Fibroblast of lung (primary cell): ENCODE results near the gene CCDC120.

Experiments
- EZH2 ChIP-seq: IDR thresholded peaks from 2 replicates; pipeline ENCODE4 v1.5.1; 2012; ENCODE audit warnings: low read length, control low read depth, mild to moderate bottlenecking; ENCODE audit errors: missing control alignments
- TF ChIP-seq, protein P1 (sequence below), 2 donors: IDR thresholded peaks in 1 of 2; conservative IDR thresholded peaks in 1 of 2; 1 replicate in 1 of 2; 2 replicates in 1 of 2; pipeline ENCODE4 v1.5.1; 2011 to 2012; ENCODE audit warnings: low read length in 2 of 2, control low read depth in 1 of 2, inconsistent platforms in 1 of 2, low read depth in 1 of 2, mild to moderate bottlenecking in 1 of 2

DNA sequence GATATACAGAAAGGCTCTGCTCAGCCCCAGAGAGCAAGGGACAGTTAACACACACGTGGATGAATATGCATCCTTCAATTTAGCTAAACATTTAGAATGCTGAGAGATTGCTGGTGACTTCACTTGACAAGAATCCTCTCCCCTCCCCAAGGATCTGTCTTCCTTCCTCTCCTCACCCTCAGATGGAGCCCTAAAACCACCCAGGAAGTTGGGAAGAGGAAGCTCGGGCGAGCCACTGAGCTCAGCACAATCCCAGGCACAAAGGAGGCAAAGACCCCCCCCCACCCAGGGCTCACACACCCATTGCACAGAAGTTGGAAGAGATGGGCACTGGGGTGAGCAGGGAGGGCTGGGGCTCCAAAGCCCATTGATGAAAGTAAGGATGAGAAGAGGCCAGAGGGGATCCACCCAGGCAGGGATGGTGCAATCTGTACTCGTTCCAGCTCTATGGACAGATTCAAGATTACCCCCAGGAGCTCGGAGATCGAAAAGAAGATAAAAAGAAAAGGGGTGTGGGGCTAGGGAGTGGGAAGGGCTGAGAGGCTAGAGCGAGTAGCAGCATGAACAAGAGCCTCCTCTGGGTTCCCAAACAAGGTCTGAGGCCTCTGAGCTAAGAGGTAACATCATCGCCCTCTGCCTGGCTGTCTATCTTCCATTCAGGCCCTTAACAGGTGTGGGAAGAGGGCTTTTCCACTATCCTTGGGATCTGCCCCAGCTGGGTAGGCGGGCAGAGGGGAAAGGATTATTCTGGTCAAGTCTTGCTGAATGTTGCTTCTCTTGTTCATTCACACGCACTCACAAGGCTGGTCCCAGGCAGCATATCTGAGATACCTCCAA lies 16.8 kb upstream of the CCDC120 start:
- TF ChIP-seq, protein P1, sequence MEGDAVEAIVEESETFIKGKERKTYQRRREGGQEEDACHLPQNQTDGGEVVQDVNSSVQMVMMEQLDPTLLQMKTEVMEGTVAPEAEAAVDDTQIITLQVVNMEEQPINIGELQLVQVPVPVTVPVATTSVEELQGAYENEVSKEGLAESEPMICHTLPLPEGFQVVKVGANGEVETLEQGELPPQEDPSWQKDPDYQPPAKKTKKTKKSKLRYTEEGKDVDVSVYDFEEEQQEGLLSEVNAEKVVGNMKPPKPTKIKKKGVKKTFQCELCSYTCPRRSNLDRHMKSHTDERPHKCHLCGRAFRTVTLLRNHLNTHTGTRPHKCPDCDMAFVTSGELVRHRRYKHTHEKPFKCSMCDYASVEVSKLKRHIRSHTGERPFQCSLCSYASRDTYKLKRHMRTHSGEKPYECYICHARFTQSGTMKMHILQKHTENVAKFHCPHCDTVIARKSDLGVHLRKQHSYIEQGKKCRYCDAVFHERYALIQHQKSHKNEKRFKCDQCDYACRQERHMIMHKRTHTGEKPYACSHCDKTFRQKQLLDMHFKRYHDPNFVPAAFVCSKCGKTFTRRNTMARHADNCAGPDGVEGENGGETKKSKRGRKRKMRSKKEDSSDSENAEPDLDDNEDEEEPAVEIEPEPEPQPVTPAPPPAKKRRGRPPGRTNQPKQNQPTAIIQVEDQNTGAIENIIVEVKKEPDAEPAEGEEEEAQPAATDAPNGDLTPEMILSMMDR (conservative IDR thresholded peaks at IDR 0.05 in 1 of 2, IDR thresholded peaks at IDR 0.05 in 1 of 2; ENCODE audit: low read depth in 1 of 2, low read length in 2 of 2): no peak
- no peak for TF ChIP-seq EZH2
